Measurements from ENCODE around the gene HHAT.

Gene HHAT

GRCh38 chr1:210582205-210582970 lies 253.7 kb downstream of the HHAT start:
- in situ Hi-C loops (cut with HindIII; ENCODE audit: low pct_unique_long_range_greater_than_20kb, low sequenced_read_pairs): no loop called here
- TF ChIP-seq JUND (IDR thresholded peaks at IDR 0.05; ENCODE audit: low read depth): no peak
- no peak for DNase-seq (ENCODE audit: low read depth in 1 of 2, low spot score in 1 of 2)

GRCh38 chr1:210584439-210585113 lies 255.9 kb downstream of the HHAT start:
- DNase-seq (ENCODE audit: low read depth in 1 of 2, low spot score in 1 of 2): peak; percentile 65 to 97
- no peak for TF ChIP-seq JUND (IDR thresholded peaks at IDR 0.05; ENCODE audit: low read depth)
- in situ Hi-C loops (cut with HindIII; ENCODE audit: low pct_unique_long_range_greater_than_20kb, low sequenced_read_pairs): no loop called here

GRCh38 chr1:210586771-210587170 lies 258.1 kb downstream of the HHAT start:
- TF ChIP-seq JUND (IDR thresholded peaks at IDR 0.05; ENCODE audit: low read depth): no peak
- no peak for DNase-seq (ENCODE audit: low read depth in 1 of 2, low spot score in 1 of 2)
- in situ Hi-C loops (cut with HindIII; ENCODE audit: low pct_unique_long_range_greater_than_20kb, low sequenced_read_pairs): no loop called here

- DNase-seq (ENCODE audit: low read depth in 1 of 2, low spot score in 1 of 2): peak in 1 of 2 experiments; percentile 35
- no peak for TF ChIP-seq JUND (IDR thresholded peaks at IDR 0.05; ENCODE audit: low read depth)
- in situ Hi-C loops (cut with HindIII; ENCODE audit: low pct_unique_long_range_greater_than_20kb, low sequenced_read_pairs): no loop called here
Measured at GRCh38 chr1:210587566-210587965, 258.9 kb downstream of the HHAT start.

GRCh38 chr1:210588357-210588756 lies 259.7 kb downstream of the HHAT start:
- DNase-seq (ENCODE audit: low read depth in 1 of 2, low spot score in 1 of 2): no peak
- no peak for TF ChIP-seq JUND (IDR thresholded peaks at IDR 0.05; ENCODE audit: low read depth)
- in situ Hi-C loops (cut with HindIII; ENCODE audit: low pct_unique_long_range_greater_than_20kb, low sequenced_read_pairs): no loop called here

- no peak for DNase-seq (ENCODE audit: low read depth in 1 of 2, low spot score in 1 of 2)
- TF ChIP-seq JUND (IDR thresholded peaks at IDR 0.05; ENCODE audit: low read depth): no peak
- in situ Hi-C loops (cut with HindIII; ENCODE audit: low pct_unique_long_range_greater_than_20kb, low sequenced_read_pairs): no loop called here
Measured at GRCh38 chr1:210588946-210589345, 260.2 kb downstream of the HHAT start.

- DNase-seq (ENCODE audit: low read depth in 1 of 2, low spot score in 1 of 2): no peak
- no peak for TF ChIP-seq JUND (IDR thresholded peaks at IDR 0.05; ENCODE audit: low read depth)
- in situ Hi-C loops (cut with HindIII; ENCODE audit: low pct_unique_long_range_greater_than_20kb, low sequenced_read_pairs): no loop called here
Measured at GRCh38 chr1:210591214-210591613, 262.5 kb downstream of the HHAT start.

- in situ Hi-C loops (cut with HindIII; ENCODE audit: low pct_unique_long_range_greater_than_20kb, low sequenced_read_pairs): no loop called here
- no peak for TF ChIP-seq JUND (IDR thresholded peaks at IDR 0.05; ENCODE audit: low read depth)
- no peak for DNase-seq (ENCODE audit: low read depth in 1 of 2, low spot score in 1 of 2)
Measured at GRCh38 chr1:210594605-210595004, 265.9 kb downstream of the HHAT start.

- in situ Hi-C loops (cut with HindIII; ENCODE audit: low pct_unique_long_range_greater_than_20kb, low sequenced_read_pairs): no loop called here
- no peak for DNase-seq (ENCODE audit: low read depth in 1 of 2, low spot score in 1 of 2)
- TF ChIP-seq JUND (IDR thresholded peaks at IDR 0.05; ENCODE audit: low read depth): no peak
Measured at GRCh38 chr1:210596641-210597040, 267.9 kb downstream of the HHAT start.

GRCh38 chr1:210597555-210598134 lies 268.9 kb downstream of the HHAT start:
- DNase-seq (ENCODE audit: low read depth in 1 of 2, low spot score in 1 of 2): peak in 1 of 2 experiments; percentile 64
- in situ Hi-C loops (cut with HindIII; ENCODE audit: low pct_unique_long_range_greater_than_20kb, low sequenced_read_pairs): no loop called here
- no peak for TF ChIP-seq JUND (IDR thresholded peaks at IDR 0.05; ENCODE audit: low read depth)

GRCh38 chr1:210598135-210598652 lies 269.5 kb downstream of the HHAT start:
- DNase-seq (ENCODE audit: low read depth in 1 of 2, low spot score in 1 of 2): peak in 1 of 2 experiments; percentile 36
- no peak for TF ChIP-seq JUND (IDR thresholded peaks at IDR 0.05; ENCODE audit: low read depth)
- in situ Hi-C loops (cut with HindIII; ENCODE audit: low pct_unique_long_range_greater_than_20kb, low sequenced_read_pairs): no loop called here

- no peak for DNase-seq (ENCODE audit: low read depth in 1 of 2, low spot score in 1 of 2)
Measured at GRCh38 chr1:210600421-210601159, 271.9 kb downstream of the HHAT start.

More at GRCh38 chr1:210600421-210601159, 271.9 kb downstream of the HHAT start:
- no peak for TF ChIP-seq JUND (IDR thresholded peaks at IDR 0.05; ENCODE audit: low read depth)
- in situ Hi-C loops (cut with HindIII; ENCODE audit: low pct_unique_long_range_greater_than_20kb, low sequenced_read_pairs): no loop called here
